Erythroblast (primary cell): ENCODE measurements around the gene ZNF366.

ENCODE experiments used
- GATA1 ChIP-seq: IDR thresholded peaks from 2 replicates; pipeline ENCODE4 v1.6.1; 2011; ENCODE audit warnings: low read depth, mild to moderate bottlenecking, control low read depth, low read length, moderate library complexity
- POLR2A ChIP-seq: IDR thresholded peaks from 2 replicates; pipeline ENCODE4 v1.6.1; 2011; ENCODE audit warnings: mild to moderate bottlenecking, low read length

DNA sequence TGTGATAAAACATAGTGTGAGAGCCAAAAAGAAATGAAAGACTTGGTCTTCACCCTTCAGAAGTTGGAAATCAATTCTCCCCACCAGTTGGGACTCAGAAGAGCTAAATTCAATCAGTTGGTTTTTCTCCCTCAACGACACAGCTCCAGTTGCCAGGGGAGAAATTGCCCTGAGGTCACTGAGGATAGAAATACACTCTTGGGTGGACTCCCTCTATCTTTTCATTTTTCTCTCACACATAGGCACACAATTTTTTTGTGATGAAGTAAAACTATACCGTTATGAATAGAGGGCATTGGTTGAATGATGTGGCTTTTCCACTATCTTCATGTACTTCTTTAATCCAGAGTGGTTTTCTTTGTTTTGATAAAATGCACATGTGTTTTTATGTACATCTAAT, 80.2 kb downstream of the ZNF366 start:
- no peak for TF ChIP-seq POLR2A
- TF ChIP-seq GATA1, result no peak
